WERI-Rb-1 (cell line): ENCODE measurements around the gene NSL1.
"Not testable (repeated sequence)": the region's sequence is repeated elsewhere in the genome, so short reads cannot be mapped to it uniquely, and the experiment has no call there.

Experiments used
- DNase-seq: peaks from one replicate; pipeline ENCODE4 v3.0.0-alpha.2; 2020
- H3K27ac ChIP-seq: fragments of 250-450 bp; sonication (Bioruptor Pico); 2 replicates; pipeline ENCODE4 v1.5.1; 2020; ENCODE audit warnings: mild to moderate bottlenecking, moderate library complexity
- H3K27me3 ChIP-seq: fragments of 250-450 bp; sonication (Bioruptor Pico); 2 replicates; pipeline ENCODE4 v1.5.1; 2021; ENCODE audit warnings: mild to moderate bottlenecking, low read depth, moderate library complexity; ENCODE audit not compliant: insufficient read depth, severe bottlenecking
- H3K36me3 ChIP-seq: fragments of 250-450 bp; sonication (Bioruptor Pico); 2 replicates; pipeline ENCODE4 v1.5.1; 2020; ENCODE audit warnings: mild to moderate bottlenecking, moderate library complexity
- H3K4me3 ChIP-seq: 2 replicates; pipeline ENCODE4 v1.5.1; 2011; ENCODE audit warnings: low read depth, mild to moderate bottlenecking, control low read depth, low read length
- H3K9me3 ChIP-seq: fragments of 250-450 bp; sonication (Bioruptor Pico); 2 replicates; pipeline ENCODE4 v1.5.1; 2021; ENCODE audit warnings: mild to moderate bottlenecking, moderate library complexity; ENCODE audit not compliant: severe bottlenecking
- CTCF ChIP-seq: IDR thresholded peaks from 2 replicates; pipeline ENCODE4 v1.5.1; 2011; ENCODE audit warnings: low read depth, mild to moderate bottlenecking, control low read depth, inconsistent platforms, low read length

NSL1 gene

GRCh38 chr1:212781225-212781624 lies 10.4 kb downstream of the NSL1 start:
- Histone ChIP-seq H3K36me3 (peaks cover 64% of the 10 kb centered on the region), H3K4me3 (no peak overlapping the region), H3K27ac (no peak overlapping the region), H3K27me3 (no peaks in the 10 kb centered on the region), H3K9me3 (no peaks in the 10 kb centered on the region)
- no peak for DNase-seq
- TF ChIP-seq CTCF = no peak

- no peak for TF ChIP-seq CTCF
- Histone ChIP-seq H3K27me3 (no peaks in the 10 kb centered on the region), H3K36me3 (peaks cover 63% of the 10 kb centered on the region), H3K27ac (no peak overlapping the region), H3K9me3 (no peaks in the 10 kb centered on the region), H3K4me3 (no peak overlapping the region)
- no peak for DNase-seq
Measured at GRCh38 chr1:212780759-212781158, 10.8 kb downstream of the NSL1 start.

- not testable (repeated sequence) for H3K4me3 ChIP-seq, H3K27me3 ChIP-seq, DNase-seq, H3K27ac ChIP-seq, H3K9me3 ChIP-seq
- peaks cover 50% of the 10 kb centered on the region for H3K36me3 ChIP-seq
Measured at GRCh38 chr1:212779086-212779485, 12.5 kb downstream of the NSL1 start.

- Histone ChIP-seq H3K4me3 (no peak overlapping the region), H3K27ac (no peak overlapping the region), H3K36me3 (peaks cover 34% of the 10 kb centered on the region), H3K9me3 (no peaks in the 10 kb centered on the region), H3K27me3 (no peaks in the 10 kb centered on the region)
- no peak for DNase-seq
- TF ChIP-seq CTCF = no peak
Measured at GRCh38 chr1:212777151-212777550, 14.4 kb downstream of the NSL1 start.

GRCh38 chr1:212775241-212775640 lies 16.3 kb downstream of the NSL1 start:
- Histone ChIP-seq H3K27me3 (no peaks in the 10 kb centered on the region), H3K36me3 (peaks cover 21% of the 10 kb centered on the region), H3K4me3 (no peak overlapping the region), H3K9me3 (no peaks in the 10 kb centered on the region), H3K27ac (no peak overlapping the region)
- TF ChIP-seq CTCF = no peak
- DNase-seq = no peak

DNA sequence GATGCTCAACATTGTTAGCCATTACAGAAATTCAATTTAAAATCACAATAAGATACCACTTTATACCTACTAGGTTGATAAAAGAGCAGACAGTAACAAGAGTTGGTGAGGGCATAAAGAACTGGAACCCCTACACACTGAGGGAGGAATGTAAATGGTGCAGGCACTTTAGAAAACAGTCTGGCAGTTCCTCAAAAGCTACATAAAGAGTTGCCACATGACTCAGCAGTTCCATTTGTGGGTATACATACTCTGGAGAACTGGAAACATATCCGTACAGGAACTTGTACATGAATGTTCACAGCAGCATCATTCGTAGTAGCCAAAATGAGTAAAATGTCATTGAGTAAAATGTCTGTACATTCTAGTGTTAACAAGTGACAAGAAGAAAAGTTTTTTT lies 17.0 kb downstream of the NSL1 start:
- no peak for DNase-seq
- Histone ChIP-seq H3K27ac (no peak overlapping the region), H3K27me3 (no peaks in the 10 kb centered on the region), H3K36me3 (peaks cover 21% of the 10 kb centered on the region), H3K4me3 (no peak overlapping the region), H3K9me3 (no peaks in the 10 kb centered on the region)
- no peak for TF ChIP-seq CTCF

DNA sequence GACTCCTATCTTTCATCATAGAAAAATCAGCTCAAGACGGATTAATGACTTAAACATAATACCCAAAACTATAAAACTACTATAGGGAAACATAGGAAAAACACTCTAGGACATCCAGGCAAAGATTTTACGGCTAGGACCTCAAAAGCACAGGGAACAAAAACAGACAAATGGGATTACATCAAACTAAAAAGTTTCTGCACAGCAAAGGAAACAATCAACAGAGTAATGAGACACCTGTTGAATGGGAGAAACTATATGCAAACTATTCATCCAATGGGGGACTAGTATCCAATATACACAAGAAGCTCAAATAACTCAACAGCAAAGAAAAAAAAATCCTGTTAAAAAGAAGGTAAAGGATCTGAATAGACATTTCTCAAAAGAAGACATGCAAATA lies 18.6 kb downstream of the NSL1 start:
- no peak for TF ChIP-seq CTCF
- Histone ChIP-seq H3K36me3 (peaks cover 24% of the 10 kb centered on the region), H3K9me3 (no peaks in the 10 kb centered on the region), H3K27ac (no peak overlapping the region), H3K4me3 (no peak overlapping the region), H3K27me3 (no peaks in the 10 kb centered on the region)
- no peak for DNase-seq
